Measurements from ENCODE around the gene CAMK2B. TPM values are rescaled to one million over a fixed set of nuclear protein-coding genes. Genes with fewer than 3 reads are reported as not detected.
A peak's percentile ranks its signal among the peaks of the same experiment; 100 is the strongest.

The CAMK2B gene
- total and polyA plus RNA-seq, 8 donors, result 0.17 to 1.1 (median 0.53) TPM

- peak in 1 of 4 donors; percentile 51 for DNase-seq
- intact Hi-C loops (cut with DNase I), result no loop called here
- H3K9me3 ChIP-seq, result no peaks in the 10 kb centered on the region
- H3K27me3 ChIP-seq, result peaks cover 33 to 61% of the 10 kb centered on the region in 2 donors
- no peaks in the 10 kb centered on the region for H3K36me3 ChIP-seq
- H3K4me1 ChIP-seq, result no peaks in the 10 kb centered on the region
- H3K27ac ChIP-seq, result no peak overlapping the region
- no peak for ATAC-seq
- no peak for TF ChIP-seq CTCF (IDR thresholded peaks at IDR 0.05)
- H3K4me3 ChIP-seq, result no peak overlapping the region
Measured at GRCh38 chr7:44323381-44324203, 1.8 kb downstream of the CAMK2B start.

- no peak for TF ChIP-seq CTCF (IDR thresholded peaks at IDR 0.05)
- Histone ChIP-seq H3K36me3 (no peaks in the 10 kb centered on the region), H3K27ac (no peak overlapping the region), H3K4me3 (no peak overlapping the region), H3K27me3 (peaks cover 33 to 60% of the 10 kb centered on the region in 2 donors), H3K9me3 (no peaks in the 10 kb centered on the region), H3K4me1 (no peaks in the 10 kb centered on the region)
- DNase-seq (peak in 1 of 4 donors; percentile 51), ATAC-seq (no peak)
- intact Hi-C loops (cut with DNase I), result no loop called here
Measured at GRCh38 chr7:44322631-44323363, 2.6 kb downstream of the CAMK2B start.

GRCh38 chr7:44321796-44322195, 3.6 kb downstream of the CAMK2B start:
- intact Hi-C loops (cut with DNase I), result no loop called here
- no peak overlapping the region for H3K27ac ChIP-seq
- no peak for TF ChIP-seq CTCF (IDR thresholded peaks at IDR 0.05)
- H3K4me3 ChIP-seq, result no peak overlapping the region
- H3K27me3 ChIP-seq, result peaks cover 28 to 50% of the 10 kb centered on the region in 2 donors
- no peaks in the 10 kb centered on the region for H3K36me3 ChIP-seq
- no peaks in the 10 kb centered on the region for H3K4me1 ChIP-seq
- H3K9me3 ChIP-seq, result no peaks in the 10 kb centered on the region
- ATAC-seq (no peak), DNase-seq (peak in 1 of 4 donors; percentile 64)

GRCh38 chr7:44320794-44321371, 4.5 kb downstream of the CAMK2B start:
- DNase-seq, result peak in 1 of 4 donors; percentile 65
- H3K9me3 ChIP-seq, result no peaks in the 10 kb centered on the region
- H3K4me3 ChIP-seq, result no peak overlapping the region
- intact Hi-C loops (cut with DNase I), result no loop called here
- peaks cover 19 to 41% of the 10 kb centered on the region in 2 donors for H3K27me3 ChIP-seq
- no peak for TF ChIP-seq CTCF (IDR thresholded peaks at IDR 0.05)
- H3K27ac ChIP-seq, result no peak overlapping the region
- no peaks in the 10 kb centered on the region for H3K36me3 ChIP-seq
- ATAC-seq, result no peak
- no peaks in the 10 kb centered on the region for H3K4me1 ChIP-seq

- no peak overlapping the region for H3K27ac ChIP-seq
- H3K9me3 ChIP-seq, result no peaks in the 10 kb centered on the region
- ATAC-seq (no peak), DNase-seq (no peak)
- no peaks in the 10 kb centered on the region for H3K4me1 ChIP-seq
- intact Hi-C loops (cut with DNase I), result no loop called here
- TF ChIP-seq CTCF (IDR thresholded peaks at IDR 0.05), result no peak
- peaks cover 16 to 36% of the 10 kb centered on the region in 2 donors for H3K27me3 ChIP-seq
- H3K4me3 ChIP-seq, result no peak overlapping the region
- H3K36me3 ChIP-seq, result no peaks in the 10 kb centered on the region
Measured at GRCh38 chr7:44320141-44320540, 5.3 kb downstream of the CAMK2B start.

Measured in left lung (tissue), 10 donors.